Gastrocnemius medialis (tissue), 4 donors: ENCODE measurements around the gene OTOP3. TPM values are rescaled to one million over a fixed set of nuclear protein-coding genes. Genes with fewer than 3 reads are reported as not detected.

Experiments
- ATAC-seq, 2 donors: fragments of 150-250 bp; one replicate each; pipeline ENCODE4 v1.9.1; 2016
- DNase-seq, 2 donors: peaks; one replicate each; pipeline ENCODE4 v3.0.0-alpha.2; 2019
- H3K27ac ChIP-seq, 4 donors: fragments of 200-600 bp; sonication (generic); 1 replicate in 1 of 4; 2 replicates in 3 of 4; pipeline ENCODE4 v1.5.1; 2016 to 2018; ENCODE audit warnings: mild to moderate bottlenecking in 2 of 4, moderate library complexity in 1 of 4
- H3K27me3 ChIP-seq, 3 donors: fragments of 200-600 bp; sonication (generic) in 2 of 3; 1 replicate in 1 of 3; 2 replicates in 2 of 3; pipeline versions ENCODE4 v1.5.1 to v1.6.0; 2016 to 2019; ENCODE audit warnings: mild to moderate bottlenecking in 1 of 3, moderate library complexity in 1 of 3
- H3K36me3 ChIP-seq, 2 donors: fragments of 200-600 bp; sonication (generic) in 1 of 2; one replicate each; pipeline ENCODE4 v1.5.1; 2017 to 2018
- H3K4me1 ChIP-seq, 2 donors: fragments of 200-600 bp; sonication (generic) in 1 of 2; one replicate each; pipeline ENCODE4 v1.5.1; 2016 to 2017; ENCODE audit warnings: mild to moderate bottlenecking in 2 of 2
- H3K4me3 ChIP-seq, 4 donors: fragments of 200-600 bp; sonication (generic) in 3 of 4; 1 replicate in 1 of 4; 2 replicates in 3 of 4; pipeline ENCODE4 v1.5.1; 2016 to 2019; ENCODE audit warnings: mild to moderate bottlenecking in 2 of 4
- H3K9me3 ChIP-seq, 3 donors: fragments of 200-600 bp; sonication (generic) in 2 of 3; 1 replicate in 1 of 3; 2 replicates in 2 of 3; pipeline ENCODE4 v1.5.1; 2016 to 2019
- POLR2A ChIP-seq, 2 donors: fragments of 450-650 bp; IDR thresholded peaks; one replicate each; pipeline ENCODE4 v1.6.1; 2017; ENCODE audit warnings: antibody characterized with exemption in 2 of 2, mild to moderate bottlenecking in 2 of 2, moderate library complexity in 2 of 2
- in situ Hi-C, 4 donors: fragments of 200-750 bp; cut with MboI; loops; one replicate each; pipeline versions ENCODE4 v1.15.0 to v1.8.0; 2017; ENCODE audit warnings: low sequenced_read_pairs in 4 of 4
- intact Hi-C: fragments of 100-400 bp; cut with DNase I; formaldehyde crosslinking; loops from one replicate; pipeline ENCODE4 v1.15.1; 2023; ENCODE audit warnings: low total_unique reads
- total RNA-seq, 4 donors: library from RNA; depleted of rRNA; stranded (reverse); fragments of >200 nt; gene quantifications; one replicate each; pipeline versions ENCODE4 v1.1.0 to v1.2.3, GENCODE V29; 2016
- TF ChIP-seq, protein P1 (sequence below), 5 experiments: fragments of 450-650 bp in 3 of 5; fragments of 200-600 bp in 2 of 5; sonication (generic) in 2 of 5; IDR thresholded peaks in 4 of 5; conservative IDR thresholded peaks in 1 of 5; 1 replicate in 4 of 5; 2 replicates in 1 of 5; pipeline ENCODE4 v1.5.1; 2016 to 2019; ENCODE audit warnings: antibody characterized with exemption in 5 of 5, mild to moderate bottlenecking in 3 of 5, moderate library complexity in 3 of 5

Gene OTOP3, protein sequence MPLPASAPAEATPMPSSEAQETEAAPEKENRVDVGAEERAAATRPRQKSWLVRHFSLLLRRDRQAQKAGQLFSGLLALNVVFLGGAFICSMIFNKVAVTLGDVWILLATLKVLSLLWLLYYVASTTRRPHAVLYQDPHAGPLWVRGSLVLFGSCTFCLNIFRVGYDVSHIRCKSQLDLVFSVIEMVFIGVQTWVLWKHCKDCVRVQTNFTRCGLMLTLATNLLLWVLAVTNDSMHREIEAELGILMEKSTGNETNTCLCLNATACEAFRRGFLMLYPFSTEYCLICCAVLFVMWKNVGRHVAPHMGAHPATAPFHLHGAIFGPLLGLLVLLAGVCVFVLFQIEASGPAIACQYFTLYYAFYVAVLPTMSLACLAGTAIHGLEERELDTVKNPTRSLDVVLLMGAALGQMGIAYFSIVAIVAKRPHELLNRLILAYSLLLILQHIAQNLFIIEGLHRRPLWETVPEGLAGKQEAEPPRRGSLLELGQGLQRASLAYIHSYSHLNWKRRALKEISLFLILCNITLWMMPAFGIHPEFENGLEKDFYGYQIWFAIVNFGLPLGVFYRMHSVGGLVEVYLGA
- not detected for total RNA-seq

DNA sequence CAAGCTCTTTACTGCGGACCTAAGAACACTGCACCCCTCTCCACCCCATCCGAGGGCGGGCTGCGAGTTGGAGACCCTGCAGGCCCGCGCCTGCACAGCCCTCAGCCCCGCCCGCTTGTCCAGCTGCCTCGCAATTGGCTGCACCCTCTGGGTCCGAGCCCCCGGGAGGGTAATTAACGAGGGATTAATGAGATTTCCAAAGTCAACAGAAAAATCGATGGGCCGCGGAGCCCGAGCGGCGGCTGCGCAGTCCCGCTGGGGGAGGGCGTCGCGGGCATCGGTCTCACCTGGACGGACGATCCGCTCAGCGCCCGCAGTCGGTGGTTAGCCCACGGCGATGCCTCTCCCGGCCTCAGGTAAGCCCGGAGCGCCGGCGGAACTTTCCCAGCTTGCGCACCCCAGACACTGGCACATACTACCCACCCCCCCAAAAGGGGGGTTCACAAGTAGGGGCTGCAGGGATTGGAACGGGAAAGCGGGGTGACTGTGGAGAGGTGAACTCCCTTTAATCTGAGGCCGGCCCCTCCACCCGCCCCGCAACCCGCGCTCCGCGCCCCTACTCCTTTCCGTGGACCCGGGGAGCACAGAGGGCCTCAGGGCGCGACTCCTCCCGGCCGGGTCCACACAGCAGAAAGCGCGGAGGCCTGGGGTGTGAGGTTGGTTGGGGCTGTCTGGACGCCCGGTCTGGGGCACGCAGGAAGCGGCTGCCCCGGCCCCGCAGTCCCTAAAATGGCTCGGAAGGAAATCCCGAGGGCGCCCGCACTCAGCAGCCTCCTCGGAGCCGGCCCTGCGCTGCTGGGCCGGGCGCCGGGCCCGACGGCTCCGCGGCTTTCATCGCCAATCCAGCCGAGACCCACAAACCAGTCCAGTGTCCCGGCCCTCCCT is at the start of gene OTOP3:
Gene OTOP3 (plus strand): TSS at position 314 of the 885 bp plus-strand sequence. CDS start 24 bp downstream, at position 338.
- no peak for DNase-seq
- ATAC-seq: no peak
- in situ Hi-C loops: no loop called here

GRCh38 chr17:74888469-74888868 is 47.2 kb upstream of the OTOP3 start:
- Histone ChIP-seq H3K27ac (no peak overlapping the region), H3K27me3 (peaks cover 19 to 29% (median 22%) of the 10 kb centered on the region in 3 donors), H3K4me3 (no peak overlapping the region), H3K36me3 (no peaks in the 10 kb centered on the region), H3K4me1 (peaks cover 3 to 5% of the 10 kb centered on the region in 2 donors), H3K9me3 (no peaks in the 10 kb centered on the region)
- DNase-seq (no peak), ATAC-seq (no peak)
- TF ChIP-seq POLR2A (IDR thresholded peaks at IDR 0.05): no peak
- TF ChIP-seq, protein P1, sequence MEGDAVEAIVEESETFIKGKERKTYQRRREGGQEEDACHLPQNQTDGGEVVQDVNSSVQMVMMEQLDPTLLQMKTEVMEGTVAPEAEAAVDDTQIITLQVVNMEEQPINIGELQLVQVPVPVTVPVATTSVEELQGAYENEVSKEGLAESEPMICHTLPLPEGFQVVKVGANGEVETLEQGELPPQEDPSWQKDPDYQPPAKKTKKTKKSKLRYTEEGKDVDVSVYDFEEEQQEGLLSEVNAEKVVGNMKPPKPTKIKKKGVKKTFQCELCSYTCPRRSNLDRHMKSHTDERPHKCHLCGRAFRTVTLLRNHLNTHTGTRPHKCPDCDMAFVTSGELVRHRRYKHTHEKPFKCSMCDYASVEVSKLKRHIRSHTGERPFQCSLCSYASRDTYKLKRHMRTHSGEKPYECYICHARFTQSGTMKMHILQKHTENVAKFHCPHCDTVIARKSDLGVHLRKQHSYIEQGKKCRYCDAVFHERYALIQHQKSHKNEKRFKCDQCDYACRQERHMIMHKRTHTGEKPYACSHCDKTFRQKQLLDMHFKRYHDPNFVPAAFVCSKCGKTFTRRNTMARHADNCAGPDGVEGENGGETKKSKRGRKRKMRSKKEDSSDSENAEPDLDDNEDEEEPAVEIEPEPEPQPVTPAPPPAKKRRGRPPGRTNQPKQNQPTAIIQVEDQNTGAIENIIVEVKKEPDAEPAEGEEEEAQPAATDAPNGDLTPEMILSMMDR (IDR thresholded peaks at IDR 0.05 in 4 of 5, conservative IDR thresholded peaks at IDR 0.05 in 1 of 5): no peak
- intact Hi-C loops: no loop called here
- in situ Hi-C loops: no loop called here

More for the DNA sequence above, at the start of gene OTOP3:
- H3K27me3 ChIP-seq: peaks cover 47 to 58% (median 51%) of the 10 kb centered on the region in 3 donors
- intact Hi-C loops: no loop called here
- H3K36me3 ChIP-seq: no peaks in the 10 kb centered on the region
- TF ChIP-seq, protein P1 (IDR thresholded peaks at IDR 0.05 in 4 of 5, conservative IDR thresholded peaks at IDR 0.05 in 1 of 5): no peak
- TF ChIP-seq POLR2A (IDR thresholded peaks at IDR 0.05): no peak
- no peaks in the 10 kb centered on the region for H3K4me1 ChIP-seq
- H3K27ac ChIP-seq: no peak within 1 kb of the TSS
- no peak within 1 kb of the TSS for H3K4me3 ChIP-seq
- H3K9me3 ChIP-seq: no peaks in the 10 kb centered on the region

- peaks cover 36 to 43% (median 40%) of the 10 kb centered on the region in 3 donors for H3K27me3 ChIP-seq
- H3K9me3 ChIP-seq: no peaks in the 10 kb centered on the region
- H3K4me3 ChIP-seq: no peak overlapping the region
- peaks cover 4 to 6% of the 10 kb centered on the region in 2 donors for H3K4me1 ChIP-seq
- no peak for TF ChIP-seq POLR2A (IDR thresholded peaks at IDR 0.05)
- TF ChIP-seq, protein P1 (IDR thresholded peaks at IDR 0.05 in 4 of 5, conservative IDR thresholded peaks at IDR 0.05 in 1 of 5): no peak
- DNase-seq: no peak
- in situ Hi-C loops (no loop called here), intact Hi-C loops (no loop called here)
- H3K36me3 ChIP-seq: no peaks in the 10 kb centered on the region
- no peak overlapping the region for H3K27ac ChIP-seq
- ATAC-seq: no peak
These were observed 45.1 kb upstream of the OTOP3 start for GRCh38 chr17:74890554-74890953.

GRCh38 chr17:74892013-74892841 is 43.5 kb upstream of the OTOP3 start:
- Histone ChIP-seq H3K4me3 (no peak overlapping the region), H3K4me1 (peaks cover 4 to 6% of the 10 kb centered on the region in 2 donors), H3K36me3 (no peaks in the 10 kb centered on the region), H3K27me3 (peaks cover 36 to 48% (median 39%) of the 10 kb centered on the region in 3 donors), H3K27ac (no peak overlapping the region), H3K9me3 (no peaks in the 10 kb centered on the region)
- in situ Hi-C loops: no loop called here
- DNase-seq (no peak), ATAC-seq (no peak)
- TF ChIP-seq POLR2A (IDR thresholded peaks at IDR 0.05): no peak
- TF ChIP-seq, protein P1 (IDR thresholded peaks at IDR 0.05 in 4 of 5, conservative IDR thresholded peaks at IDR 0.05 in 1 of 5): no peak
- intact Hi-C loops: no loop called here
